Fibroblast of villous mesenchyme (primary cell): ENCODE results near the gene IRS1. TPM values are rescaled to one million over a fixed set of nuclear protein-coding genes. Genes with fewer than 3 reads are reported as not detected.
"Not testable (repeated sequence)": the region's sequence is repeated elsewhere in the genome, so short reads cannot be mapped to it uniquely, and the experiment has no call there.

ENCODE experiments used
- DNase-seq: peaks from one replicate; pipeline ENCODE4 v3.0.0-alpha.2; 2010; ENCODE audit warnings: low read depth
- H3K4me3 ChIP-seq: 2 replicates; pipeline ENCODE4 v1.5.1; 2011; ENCODE audit warnings: low read depth, mild to moderate bottlenecking, low read length
- CTCF ChIP-seq: IDR thresholded peaks from 2 replicates; pipeline ENCODE4 v1.5.1; 2012; ENCODE audit warnings: low read depth, mild to moderate bottlenecking, low read length; ENCODE audit not compliant: insufficient read depth
- total RNA-seq: library from RNA; depleted of rRNA; stranded (reverse); fragments of >200 nt; gene quantifications from 2 replicates; pipeline ENCODE4 v1.2.3, GENCODE V29; 2012

Gene IRS1
- total RNA-seq, 1 donor = 33.2 TPM

- H3K4me3 ChIP-seq = peak within 1 kb of the TSS; percentile 84
- no peak for TF ChIP-seq CTCF
- DNase-seq = peak; percentile 96
These were observed 36.4 kb upstream of the IRS1 start, which contains the start of gene RHBDD1 for GRCh38 chr2:226835796-226836547. TSS of gene RHBDD1 (plus strand) at chr2:226836054. CDS start at chr2:226864694, 28,640 bp downstream.

GRCh38 chr2:226835420-226835795 lies 35.8 kb upstream of the IRS1 start:
- DNase-seq = no peak
- TF ChIP-seq CTCF = no peak
- peak overlapping the region; percentile 84 for H3K4me3 ChIP-seq

- H3K4me3 ChIP-seq = peak overlapping the region; percentile 84
- not testable (repeated sequence) for DNase-seq
These were observed 35.3 kb upstream of the IRS1 start for GRCh38 chr2:226834880-226835279.

GRCh38 chr2:226832061-226832460 lies 32.4 kb upstream of the IRS1 start:
- no peak for TF ChIP-seq CTCF
- no peak overlapping the region for H3K4me3 ChIP-seq
- DNase-seq = no peak

- no peak overlapping the region for H3K4me3 ChIP-seq
- TF ChIP-seq CTCF = no peak
- no peak for DNase-seq
These were observed 31.6 kb upstream of the IRS1 start for GRCh38 chr2:226831266-226831665.

- no peak for TF ChIP-seq CTCF
- no peak for DNase-seq
- no peak overlapping the region for H3K4me3 ChIP-seq
These were observed 30.4 kb upstream of the IRS1 start for GRCh38 chr2:226829721-226830631.

GRCh38 chr2:226828191-226828590 lies 28.6 kb upstream of the IRS1 start:
- TF ChIP-seq CTCF = no peak
- peak; percentile 40 for DNase-seq
- H3K4me3 ChIP-seq = no peak overlapping the region
